H1 (cell line): Measurements from ENCODE around the gene COQ8A. TPM values are rescaled to one million over a fixed set of nuclear protein-coding genes. Genes with fewer than 3 reads are reported as not detected.

ENCODE experiments used
- CTCF ChIA-PET: fragments of 300-600 bp; sonication (Branson Sonifier 250); formaldehyde crosslinking; loops from one replicate; lab custom pipeline; 2021; ENCODE audit not compliant: partially characterized antibody; lab: Charles Lee
- POLR2A ChIA-PET: fragments of 300-600 bp; sonication (Branson Sonifier 250); formaldehyde crosslinking; loops from one replicate; lab custom pipeline; 2021; ENCODE audit warnings: inconsistent platforms; ENCODE audit not compliant: partially characterized antibody; lab: Charles Lee
- DNase-seq, 2 experiments: peaks; one replicate each; pipeline versions ENCODE4 v3.0.0 to v3.0.0-alpha.2; 2010 to 2022; ENCODE audit warnings: low spot score in 2 of 2, low read depth in 1 of 2, mixed read lengths in 1 of 2
- FAIRE-seq: peaks from 2 replicates; lab custom pipeline; 2011; peaks lifted over from hg19 to GRCh38; lab: Jason Lieb, UNC
- H2AFZ ChIP-seq: 2 replicates; pipeline ENCODE4 v1.8.1; 2012; ENCODE audit warnings: low read length, inconsistent platforms
- H2AK5ac ChIP-seq: 2 replicates; pipeline ENCODE4 v1.6.1; 2013; ENCODE audit warnings: low read depth, low read length
- H2BK120ac ChIP-seq: replicated peaks from 2 replicates; pipeline ENCODE3; 2013; ENCODE audit warnings: low read depth, low read length, inconsistent platforms
- H2BK12ac ChIP-seq: 2 replicates; pipeline ENCODE4 v1.6.1; 2013; ENCODE audit warnings: low read depth, low read length
- H2BK15ac ChIP-seq: 2 replicates; pipeline ENCODE4 v1.6.1; 2013; ENCODE audit warnings: low read length
- H2BK20ac ChIP-seq: 2 replicates; pipeline ENCODE4 v1.6.1; 2013; ENCODE audit warnings: low read length
- H2BK5ac ChIP-seq: 2 replicates; pipeline ENCODE4 v1.6.1; 2013; ENCODE audit warnings: low read depth, low read length
- H3K14ac ChIP-seq: 2 replicates; pipeline ENCODE4 v1.6.1; 2013; ENCODE audit warnings: inconsistent platforms; ENCODE audit not compliant: insufficient read length
- H3K18ac ChIP-seq: 2 replicates; pipeline ENCODE4 v1.6.1; 2013; ENCODE audit warnings: low read length; ENCODE audit errors: extremely low read depth
- H3K23ac ChIP-seq: 2 replicates; pipeline ENCODE4 v1.6.1; 2013; ENCODE audit warnings: inconsistent platforms; ENCODE audit not compliant: insufficient read length
- H3K23me2 ChIP-seq: 2 replicates; pipeline ENCODE4 v1.6.1; 2013; ENCODE audit warnings: low read depth, low read length
- H3K27ac ChIP-seq: 2 replicates; pipeline ENCODE4 v1.6.1; 2011; ENCODE audit warnings: low read depth, low read length, inconsistent platforms
- H3K27me3 ChIP-seq, 4 experiments: replicated peaks in 1 of 4; 1 replicate in 1 of 4; 2 replicates in 3 of 4; pipeline versions ENCODE4 v1.6.1 to v1.8.1; 2011 to 2013; ENCODE audit warnings: low read length in 3 of 4, mild to moderate bottlenecking in 3 of 4, inconsistent platforms in 2 of 4, mixed read lengths in 2 of 4, moderate library complexity in 1 of 4; ENCODE audit not compliant: control insufficient read depth in 3 of 4, insufficient read depth in 3 of 4; ENCODE audit errors: extremely low read depth in 1 of 4
- H3K36me3 ChIP-seq, 4 experiments: 2 replicates each; pipeline versions ENCODE4 v1.6.1 to v1.8.1; 2011 to 2013; ENCODE audit warnings: mild to moderate bottlenecking in 4 of 4, low read length in 3 of 4, moderate library complexity in 2 of 4, control low read depth in 1 of 4, inconsistent platforms in 1 of 4; ENCODE audit not compliant: insufficient read depth in 4 of 4, control insufficient read depth in 2 of 4
- H3K4ac ChIP-seq: replicated peaks from 2 replicates; pipeline ENCODE3; 2013; ENCODE audit warnings: low read length, low read depth, mixed read lengths, inconsistent platforms; ENCODE audit not compliant: insufficient read length
- H3K4me1 ChIP-seq, 4 experiments: replicated peaks in 1 of 4; 1 replicate in 1 of 4; 2 replicates in 3 of 4; pipeline versions ENCODE4 v1.6.1 to v1.8.1; 2011 to 2013; ENCODE audit warnings: low read length in 3 of 4, inconsistent platforms in 2 of 4, mixed read lengths in 1 of 4; ENCODE audit not compliant: insufficient read depth in 4 of 4, control insufficient read depth in 3 of 4
- H3K4me2 ChIP-seq, 2 experiments: 2 replicates each; pipeline versions ENCODE4 v1.6.1 to v1.8.1; 2011 to 2013; ENCODE audit warnings: low read depth in 2 of 2, low read length in 2 of 2, control low read depth in 1 of 2, inconsistent platforms in 1 of 2, mild to moderate bottlenecking in 1 of 2; ENCODE audit not compliant: insufficient read depth in 1 of 2
- H3K4me3 ChIP-seq, 4 experiments: fragments of 200-600, 300-600 bp in 1 of 4; sonication (generic), shearing (Covaris generic), sonication (Bioruptor Twin) in 1 of 4; 2 replicates each; pipeline versions ENCODE4 v1.5.1 to v1.8.1; 2011 to 2016; ENCODE audit warnings: low read length in 4 of 4, low read depth in 3 of 4, control low read depth in 2 of 4, inconsistent platforms in 2 of 4, mild to moderate bottlenecking in 2 of 4, mixed read lengths in 1 of 4, moderate library complexity in 1 of 4; ENCODE audit not compliant: insufficient read depth in 2 of 4; ENCODE audit errors: extremely low read depth in 1 of 4
- H3K56ac ChIP-seq: replicated peaks from 2 replicates; pipeline ENCODE3; 2013; ENCODE audit warnings: low read depth, mild to moderate bottlenecking, mixed read lengths, low read length, inconsistent platforms; ENCODE audit not compliant: insufficient read length
- H3K79me1 ChIP-seq: 2 replicates; pipeline ENCODE4 v1.6.1; 2013; ENCODE audit warnings: low read depth, low read length, control low read depth
- H3K79me2 ChIP-seq, 2 experiments: 2 replicates each; pipeline versions ENCODE4 v1.6.1 to v1.8.1; 2012 to 2013; ENCODE audit warnings: low read length in 2 of 2, mild to moderate bottlenecking in 2 of 2, inconsistent platforms in 1 of 2; ENCODE audit not compliant: insufficient read depth in 2 of 2, control insufficient read depth in 1 of 2
- H3K9ac ChIP-seq, 4 experiments: replicated peaks in 1 of 4; 1 replicate in 1 of 4; 2 replicates in 3 of 4; pipeline versions ENCODE4 v1.6.1 to v1.8.1; 2011 to 2013; ENCODE audit warnings: low read depth in 3 of 4, low read length in 3 of 4, control low read depth in 2 of 4, mild to moderate bottlenecking in 2 of 4, moderate library complexity in 2 of 4, inconsistent platforms in 1 of 4; ENCODE audit errors: extremely low read depth in 1 of 4
- H3K9me3 ChIP-seq, 2 experiments: 2 replicates each; pipeline versions ENCODE4 v1.6.1 to v1.8.1; 2012 to 2013; ENCODE audit warnings: mild to moderate bottlenecking in 2 of 2, moderate library complexity in 2 of 2, control low read depth in 1 of 2, inconsistent platforms in 1 of 2, low read depth in 1 of 2, low read length in 1 of 2, mixed read lengths in 1 of 2; ENCODE audit not compliant: insufficient read depth in 2 of 2
- H4K20me1 ChIP-seq, 2 experiments: replicated peaks in 1 of 2; 2 replicates each; pipeline versions ENCODE3 to v1.8.1; 2011 to 2013; ENCODE audit warnings: inconsistent platforms in 2 of 2, low read length in 2 of 2, mild to moderate bottlenecking in 1 of 2; ENCODE audit not compliant: insufficient read depth in 2 of 2, control insufficient read depth in 1 of 2
- H4K5ac ChIP-seq: 2 replicates; pipeline ENCODE4 v1.6.1; 2013; ENCODE audit warnings: low read length, low read depth, mixed read lengths, inconsistent platforms; ENCODE audit not compliant: insufficient read length
- H4K8ac ChIP-seq: 2 replicates; pipeline ENCODE4 v1.8.0; 2013; ENCODE audit warnings: mild to moderate bottlenecking, moderate library complexity, low read length, inconsistent platforms; ENCODE audit not compliant: insufficient read depth; ENCODE audit errors: extremely low read depth
- H4K91ac ChIP-seq: replicated peaks from 2 replicates; pipeline ENCODE3; 2013; ENCODE audit warnings: low read length, mixed read lengths, inconsistent platforms; ENCODE audit not compliant: insufficient read length
- CBX8 ChIP-seq: fragments of 300-800, 300-1000 bp; sonication (generic); IDR thresholded peaks from 2 replicates; pipeline ENCODE4 v1.7.1; 2016; ENCODE audit warnings: low read depth, low read length, borderline replicate concordance
- CEBPB ChIP-seq: IDR thresholded peaks from 2 replicates; pipeline ENCODE4 v1.6.1; 2012; ENCODE audit warnings: low read depth, low read length
- MAFK ChIP-seq: IDR thresholded peaks from 2 replicates; pipeline ENCODE4 v1.6.1; 2012; ENCODE audit warnings: low read depth, mild to moderate bottlenecking, improper control_type of control experiment, low read length
- RNF2 ChIP-seq: fragments of 200-900, 300-1000 bp; sonication (generic); IDR thresholded peaks from 2 replicates; pipeline ENCODE4 v1.7.1; 2016; ENCODE audit warnings: borderline replicate concordance, low read depth, mild to moderate bottlenecking, antibody characterized with exemption, low read length; ENCODE audit not compliant: poor library complexity, severe bottlenecking; ENCODE audit errors: missing control alignments
- WGBS, 2 experiments: shearing (Covaris generic) in 1 of 2; methylation state at CpG; one replicate each; pipeline versions ENCODE4 v1.1.6 to v1.1.7; 2013 to 2015; ENCODE audit warnings: low lambda C conversion rate in 2 of 2, mixed read lengths in 2 of 2, inconsistent platforms in 1 of 2, low coverage in 1 of 2, missing lambda C conversion rate in 1 of 2; ENCODE audit not compliant: insufficient replicate concordance in 2 of 2, insufficient coverage in 1 of 2, insufficient read length in 1 of 2; ENCODE audit errors: extremely low coverage in 1 of 2, missing lambda C conversion rate in 1 of 2; 5-methylcytosine and 5-hydroxymethylcytosine counted together
- polyA plus RNA-seq, 7 experiments: library from polyadenylated mRNA; depleted of rRNA in 3 of 7; stranded (reverse) in 5 of 7; unstranded in 2 of 7; fragments of >200 nt in 5 of 7; fragments of 200-250 nt in 2 of 7; gene quantifications; 1 replicate in 5 of 7; 2 replicates in 1 of 7; 4 replicates in 1 of 7; pipeline versions ENCODE4 v1.2.1 to v1.2.3, GENCODE V29; 2011 to 2013; ENCODE audit warnings: missing spikeins in 2 of 7, mixed read lengths in 2 of 7
- total RNA-seq: library from RNA; stranded (reverse); fragmentation: NEBNext Ultra II Directional; extraction: Animal tissue kit (Norgen Biotek cat#: 25700); gene quantifications from 2 replicates; pipeline ENCODE4 v1.2.1, GENCODE V29; 2021
- TF ChIP-seq, protein P1 (sequence below): IDR thresholded peaks from 2 replicates; pipeline ENCODE4 v1.6.1; 2012; ENCODE audit warnings: inconsistent platforms

COQ8A gene
- total and polyA plus RNA-seq, 2 of the 8 experiments (the other 6 are each of a cell fraction or from before 2014, with no cell fraction given), result 28.5 to 38.9 TPM

- Histone ChIP-seq H2BK5ac (no peak overlapping the region), H4K20me1 (peaks cover 2% of the 10 kb centered on the region in 2 experiments), H3K56ac (no peak overlapping the region), H2BK12ac (no peak overlapping the region), H3K18ac (no peak overlapping the region), H2BK120ac (no peak overlapping the region), H3K79me2 (no peaks in the 10 kb centered on the region), H3K79me1 (no peaks in the 10 kb centered on the region), H3K36me3 (no peaks in the 10 kb centered on the region), H4K91ac (no peak overlapping the region), H3K4ac (no peak overlapping the region), H2AFZ (no peak overlapping the region), H2AK5ac (no peak overlapping the region), H3K9ac (no peak overlapping the region), H3K23me2 (no peaks in the 10 kb centered on the region), H3K9me3 (no peaks in the 10 kb centered on the region), H3K14ac (no peak overlapping the region), H2BK15ac (no peak overlapping the region), H3K27me3 (no peaks in the 10 kb centered on the region), H3K4me2 (no peak overlapping the region), H3K27ac (no peak overlapping the region), H2BK20ac (no peak overlapping the region), H3K4me1 (no peaks in the 10 kb centered on the region), H3K23ac (no peak overlapping the region), H4K5ac (no peak overlapping the region), H4K8ac (no peak overlapping the region), H3K4me3 (no peak overlapping the region)
- FAIRE-seq (no peak), DNase-seq (no peak)
- ChIA-PET CTCF (interaction anchor here (0.6 to 1.6 kb wide), 2 partner anchors 45 to 531 kb away, joined by 3 to 4 read pairs; partner anchors contain the start of gene PSEN2), POLR2A (no interaction called here)
- WGBS, 2 experiments, result 57% methylated on average over 3 of the region's 3 CpGs; no CpG with 5 or more reads in 1 of the 2 experiments
- no peak for TF ChIP-seq MAFK
- no peak for TF ChIP-seq CEBPB
- TF ChIP-seq, protein P1, sequence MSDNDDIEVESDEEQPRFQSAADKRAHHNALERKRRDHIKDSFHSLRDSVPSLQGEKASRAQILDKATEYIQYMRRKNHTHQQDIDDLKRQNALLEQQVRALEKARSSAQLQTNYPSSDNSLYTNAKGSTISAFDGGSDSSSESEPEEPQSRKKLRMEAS, result no peak
- no peak for TF ChIP-seq RNF2
- TF ChIP-seq CBX8, result no peak
Measured at GRCh38 chr1:226915672-226915995, 24.5 kb upstream of the COQ8A start.
